IMR-90 (cell line): ENCODE data around the gene ELMO1. TPM values are rescaled to one million over a fixed set of nuclear protein-coding genes. Genes with fewer than 3 reads are reported as not detected.

Source experiments
- ATAC-seq: fragments of 200-7000 bp; cut with Tn5 transposase; 2 replicates; pipeline ENCODE4 v1.9.1; 2020; ENCODE audit warnings: low read depth, mild to moderate bottlenecking, moderate library complexity
- BruUV-seq: library from RNA; stranded (reverse); fragments of 400-500 nt; replicated peaks from 2 replicates; lab custom pipeline; 2021; lab: Mats Ljungman, UMichigan
- CTCF ChIA-PET: fragments of 300-600 bp; formaldehyde crosslinking; extraction: SDS; loops from one replicate; lab custom pipeline; 2021; ENCODE audit warnings: antibody characterized with exemption; lab: Yijun Ruan, JAX
- POLR2A ChIA-PET: fragments of 300-600 bp; sonication (Branson Sonifier 250); formaldehyde crosslinking; loops from one replicate; lab custom pipeline; 2022; ENCODE audit warnings: antibody characterized with exemption; ENCODE audit not compliant: unreplicated experiment; lab: Charles Lee
- DNase-seq: peaks from one replicate; pipeline ENCODE4 v3.0.0; 2013
- H2AFZ ChIP-seq: replicated peaks from 2 replicates; pipeline ENCODE3; 2013; ENCODE audit warnings: low read length, mild to moderate bottlenecking; ENCODE audit not compliant: poor library complexity
- H2AK5ac ChIP-seq: 2 replicates; pipeline ENCODE4 v1.6.1; 2013; ENCODE audit warnings: low read depth, low read length, inconsistent platforms
- H2AK9ac ChIP-seq: replicated peaks from 2 replicates; pipeline ENCODE3; 2013; ENCODE audit warnings: mild to moderate bottlenecking, low read depth, low read length, moderate library complexity; ENCODE audit not compliant: poor library complexity
- H2BK120ac ChIP-seq: 2 replicates; pipeline ENCODE4 v1.6.1; 2013; ENCODE audit warnings: low read depth, low read length, inconsistent platforms
- H2BK15ac ChIP-seq: 3 replicates; pipeline ENCODE4 v1.6.1; 2013; ENCODE audit warnings: low read depth, low read length, inconsistent platforms
- H2BK20ac ChIP-seq: 2 replicates; pipeline ENCODE4 v1.6.1; 2013; ENCODE audit warnings: low read depth, mild to moderate bottlenecking, inconsistent platforms, low read length, moderate library complexity
- H2BK5ac ChIP-seq: 2 replicates; pipeline ENCODE4 v1.6.1; 2013; ENCODE audit warnings: mild to moderate bottlenecking, low read depth, low read length, inconsistent platforms; ENCODE audit not compliant: poor library complexity, severe bottlenecking
- H3K14ac ChIP-seq: replicated peaks from 2 replicates; pipeline ENCODE4 v1.6.1; 2013; ENCODE audit warnings: low read depth, low read length, inconsistent platforms
- H3K18ac ChIP-seq: 2 replicates; pipeline ENCODE4 v1.6.1; 2013; ENCODE audit warnings: low read depth, low read length, control low read depth
- H3K23ac ChIP-seq: 2 replicates; pipeline ENCODE4 v1.6.1; 2013; ENCODE audit warnings: low read depth, low read length, inconsistent platforms
- H3K27ac ChIP-seq: 2 replicates; pipeline ENCODE4 v1.5.1; 2013; ENCODE audit warnings: mild to moderate bottlenecking, control low read depth, low read length; ENCODE audit not compliant: insufficient read depth
- H3K27me3 ChIP-seq: 2 replicates; pipeline ENCODE4 v1.6.1; 2013; ENCODE audit warnings: low read length; ENCODE audit not compliant: control insufficient read depth, insufficient read depth
- H3K36me3 ChIP-seq: 2 replicates; pipeline ENCODE4 v1.6.1; 2013; ENCODE audit warnings: low read length, mixed read lengths; ENCODE audit not compliant: control insufficient read depth, insufficient read depth
- H3K4ac ChIP-seq: 2 replicates; pipeline ENCODE4 v1.6.1; 2013; ENCODE audit warnings: low read depth, low read length, inconsistent platforms
- H3K4me1 ChIP-seq: 2 replicates; pipeline ENCODE4 v1.6.1; 2013; ENCODE audit warnings: low read length, mixed read lengths; ENCODE audit not compliant: control insufficient read depth, insufficient read depth
- H3K4me2 ChIP-seq: 2 replicates; pipeline ENCODE4 v1.6.1; 2013; ENCODE audit warnings: low read depth, mild to moderate bottlenecking, control low read depth, low read length, moderate library complexity
- H3K4me3 ChIP-seq: 2 replicates; pipeline ENCODE4 v1.5.1; 2013; ENCODE audit warnings: low read depth, mild to moderate bottlenecking, control low read depth, low read length, moderate library complexity; ENCODE audit not compliant: insufficient read depth
- H3K56ac ChIP-seq: 2 replicates; pipeline ENCODE4 v1.6.1; 2013; ENCODE audit warnings: low read length, inconsistent platforms; ENCODE audit not compliant: insufficient read depth; ENCODE audit errors: extremely low read depth
- H3K79me1 ChIP-seq, 2 experiments: 2 replicates each; pipeline ENCODE4 v1.6.1; 2013; ENCODE audit warnings: low read length in 2 of 2, inconsistent platforms in 1 of 2, low read depth in 1 of 2
- H3K9ac ChIP-seq: 2 replicates; pipeline ENCODE4 v1.6.1; 2013; ENCODE audit warnings: low read depth, low read length, control low read depth
- H3K9me1 ChIP-seq: 2 replicates; pipeline ENCODE4 v1.6.1; 2013; ENCODE audit warnings: low read length, inconsistent platforms; ENCODE audit not compliant: insufficient read depth
- H3K9me3 ChIP-seq: 2 replicates; pipeline ENCODE4 v1.6.1; 2013; ENCODE audit warnings: low read length; ENCODE audit not compliant: control insufficient read depth, insufficient read depth
- H4K20me1 ChIP-seq: 2 replicates; pipeline ENCODE4 v1.6.1; 2013; ENCODE audit warnings: low read length, inconsistent platforms; ENCODE audit not compliant: insufficient read depth
- H4K5ac ChIP-seq: 2 replicates; pipeline ENCODE4 v1.6.1; 2013; ENCODE audit warnings: mild to moderate bottlenecking, low read depth, low read length, control low read depth
- H4K8ac ChIP-seq, 2 experiments: 2 replicates each; pipeline ENCODE4 v1.6.1; 2013; ENCODE audit warnings: low read depth in 2 of 2, low read length in 2 of 2, control low read depth in 1 of 2, inconsistent platforms in 1 of 2
- H4K91ac ChIP-seq: 2 replicates; pipeline ENCODE4 v1.6.1; 2013; ENCODE audit warnings: low read depth, low read length, inconsistent platforms; ENCODE audit not compliant: insufficient read depth
- CHD1 ChIP-seq: IDR thresholded peaks from 2 replicates; pipeline ENCODE4 v1.6.1; 2012; ENCODE audit warnings: low read depth, low read length, improper control_type of control experiment
- ELK1 ChIP-seq: fragments of 150-350 bp; IDR thresholded peaks from 2 replicates; pipeline ENCODE4 v1.6.1; 2016; ENCODE audit warnings: low read depth, mild to moderate bottlenecking, low read length, moderate library complexity, borderline replicate concordance
- WGBS, 2 experiments: methylation state at CpG; one replicate each; pipeline versions ENCODE4 v1.1.5 to v1.1.7; 2013; ENCODE audit warnings: missing lambda C conversion rate in 2 of 2; ENCODE audit not compliant: insufficient read length in 1 of 2; ENCODE audit errors: extremely low coverage in 2 of 2; 5-methylcytosine and 5-hydroxymethylcytosine counted together
- dilution Hi-C: fragments of 300-500 bp; cut with HindIII; formaldehyde crosslinking; loops from one replicate; pipeline ENCODE4 v1.14.3; 2018; ENCODE audit warnings: low sequenced_read_pairs; ENCODE audit not compliant: unreplicated experiment
- in situ Hi-C: fragments of 300-500 bp; cut with MboI; formaldehyde crosslinking; loops from 3 replicates; pipeline ENCODE4 v1.14.3; 2019; ENCODE audit warnings: low sequenced_read_pairs, inconsistent platforms, mixed read lengths
- intact Hi-C: fragments of 100-400 bp; cut with micrococcal nuclease; formaldehyde crosslinking; loops from 2 replicates; pipeline ENCODE4 v1.10.0; 2022
- polyA plus RNA-seq, 3 experiments: library from polyadenylated mRNA; depleted of rRNA; stranded (reverse); fragments of >200 nt; gene quantifications; 2 replicates each; pipeline ENCODE4 v1.2.3, GENCODE V29; 2012; ENCODE audit warnings: low replicate concordance in 1 of 3
- total RNA-seq: library from RNA; depleted of rRNA; stranded (reverse); fragments of >200 nt; gene quantifications from 2 replicates; pipeline ENCODE4 v1.2.3, GENCODE V29; 2012

Gene ELMO1
- total and polyA plus RNA-seq, 2 of the 4 experiments (the other 2 are of a cell fraction), result 0.03 TPM; not detected in 1

- ATAC-seq (no peak), DNase-seq (no peak)
- Histone ChIP-seq H3K27me3 (no peaks in the 10 kb centered on the region), H3K4me2 (no peak overlapping the region), H3K9me1 (no peaks in the 10 kb centered on the region), H3K23ac (no peak overlapping the region), H3K79me1 (no peaks in the 10 kb centered on the region), H3K56ac (no peak overlapping the region), H2AK9ac (no peak overlapping the region), H2AK5ac (no peak overlapping the region), H2BK15ac (no peak overlapping the region), H3K4me1 (no peaks in the 10 kb centered on the region), H3K18ac (no peak overlapping the region), H4K5ac (no peak overlapping the region), H3K9me3 (no peaks in the 10 kb centered on the region), H4K91ac (no peak overlapping the region), H2BK20ac (no peak overlapping the region), H4K20me1 (no peaks in the 10 kb centered on the region), H2BK5ac (no peak overlapping the region), H2BK120ac (no peak overlapping the region), H2AFZ (no peak overlapping the region), H3K36me3 (no peaks in the 10 kb centered on the region), H3K9ac (no peak overlapping the region), H3K27ac (no peak overlapping the region), H3K14ac (no peak overlapping the region), H3K4me3 (no peak overlapping the region), H3K4ac (no peak overlapping the region), H4K8ac (no peak overlapping the region)
- in situ Hi-C loops (no loop called here), intact Hi-C loops (no loop called here), dilution Hi-C loops (no loop called here)
- POLR2A ChIA-PET, result no interaction called here
- WGBS, 2 experiments, result no CpG with 5 or more reads among the region's 1 CpG
- TF ChIP-seq CHD1 (no peak), ELK1 (no peak)
- no TSS peak for BruUV-seq
- CTCF ChIA-PET, result no interaction called here
Measured at GRCh38 chr7:36931892-36932291, 516.8 kb downstream of the ELMO1 start.
